ENCODE measurements around the gene MOCS3. TPM values are rescaled to one million over a fixed set of nuclear protein-coding genes. Genes with fewer than 3 reads are reported as not detected.

Gene MOCS3
- total RNA-seq = 5.0 and 5.5 TPM in 2 replicates
- long read RNA-seq, full-length matches to known transcripts = 53 of 53 reads
- long read RNA-seq, partial matches to known transcripts = 0 of 53 reads
- long read RNA-seq, other reads (novel, unspliced or antisense) = 0 of 53 reads

DNA sequence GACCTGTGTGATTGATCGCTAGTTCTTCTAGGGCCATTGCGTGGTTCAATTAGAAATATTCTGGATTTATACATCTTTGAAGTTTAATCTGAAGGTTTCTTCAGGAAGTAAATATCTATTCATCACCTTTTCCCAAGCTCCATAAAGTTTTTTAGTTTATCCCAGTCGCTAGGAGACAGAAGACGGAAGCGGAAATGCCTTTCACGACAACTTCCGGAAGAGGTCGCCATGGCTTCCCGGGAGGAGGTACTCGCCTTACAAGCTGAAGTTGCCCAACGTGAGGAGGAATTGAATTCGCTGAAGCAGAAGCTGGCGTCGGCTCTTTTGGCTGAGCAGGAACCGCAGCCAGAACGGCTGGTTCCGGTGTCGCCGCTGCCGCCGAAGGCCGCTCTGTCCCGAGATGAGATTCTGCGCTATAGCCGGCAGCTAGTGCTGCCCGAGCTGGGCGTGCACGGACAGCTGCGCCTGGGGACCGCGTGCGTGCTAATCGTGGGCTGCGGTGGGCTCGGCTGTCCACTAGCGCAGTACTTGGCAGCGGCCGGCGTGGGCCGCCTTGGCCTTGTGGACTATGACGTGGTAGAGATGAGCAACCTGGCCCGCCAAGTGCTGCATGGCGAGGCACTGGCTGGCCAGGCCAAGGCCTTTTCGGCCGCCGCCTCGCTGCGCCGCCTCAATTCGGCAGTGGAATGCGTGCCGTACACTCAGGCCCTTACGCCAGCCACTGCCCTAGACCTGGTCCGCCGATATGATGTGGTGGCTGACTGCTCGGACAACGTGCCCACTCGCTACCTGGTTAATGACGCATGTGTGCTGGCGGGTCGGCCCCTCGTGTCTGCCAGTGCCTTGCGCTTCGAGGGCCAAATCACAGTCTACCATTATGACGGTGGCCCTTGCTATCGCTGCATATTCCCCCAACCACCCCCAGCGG lies at the start of gene MOCS3:
Gene MOCS3, plus strand, starts transcription at position 204 of the 928 bp plus-strand sequence. Its CDS starts 25 bp downstream, at position 229.
- Mint-ChIP-seq H3K36me3 (ENCODE audit: unreplicated experiment) (peaks cover 23% of the 10 kb centered on the region), H3K9me3 (ENCODE audit: unreplicated experiment) (peaks cover 5% of the 10 kb centered on the region), H3K27me3 (ENCODE audit: unreplicated experiment) (no peaks in the 10 kb centered on the region), H3K27ac (ENCODE audit: unreplicated experiment) (peak within 1 kb of the TSS; percentile 100), H3K4me3 (ENCODE audit: unreplicated experiment) (peak within 1 kb of the TSS; percentile 91), H3K4me1 (ENCODE audit: unreplicated experiment) (peaks cover 45% of the 10 kb centered on the region)
- peak; percentile 90 for DNase-seq (ENCODE audit: extremely low spot score, unreplicated experiment)
- TF ChIP-seq CTCF (IDR thresholded peaks at IDR 0.05) = no peak

- peaks cover 8% of the 10 kb centered on the region for H3K36me3 Mint-ChIP-seq (ENCODE audit: unreplicated experiment)
- no peak for TF ChIP-seq CTCF (IDR thresholded peaks at IDR 0.05)
- H3K4me1 Mint-ChIP-seq (ENCODE audit: unreplicated experiment) = peaks cover 56% of the 10 kb centered on the region
- H3K4me3 Mint-ChIP-seq (ENCODE audit: unreplicated experiment) = no peak overlapping the region
- H3K9me3 Mint-ChIP-seq (ENCODE audit: unreplicated experiment) = no peaks in the 10 kb centered on the region
- DNase-seq (ENCODE audit: extremely low spot score, unreplicated experiment) = no peak
- peak overlapping the region; percentile 80 for H3K27ac Mint-ChIP-seq (ENCODE audit: unreplicated experiment)
- H3K27me3 Mint-ChIP-seq (ENCODE audit: unreplicated experiment) = no peaks in the 10 kb centered on the region
Observed at GRCh38 chr20:50909413-50909812, 49.2 kb upstream of the MOCS3 start.

GRCh38 chr20:50911030-50911429 lies 47.6 kb upstream of the MOCS3 start:
- TF ChIP-seq CTCF (IDR thresholded peaks at IDR 0.05) = no peak
- Mint-ChIP-seq H3K27me3 (ENCODE audit: unreplicated experiment) (no peaks in the 10 kb centered on the region), H3K9me3 (ENCODE audit: unreplicated experiment) (no peaks in the 10 kb centered on the region), H3K27ac (ENCODE audit: unreplicated experiment) (peak overlapping the region; percentile 80), H3K4me3 (ENCODE audit: unreplicated experiment) (peak overlapping the region; percentile 37), H3K4me1 (ENCODE audit: unreplicated experiment) (peaks cover 67% of the 10 kb centered on the region), H3K36me3 (ENCODE audit: unreplicated experiment) (peaks cover 8% of the 10 kb centered on the region)
- DNase-seq (ENCODE audit: extremely low spot score, unreplicated experiment) = no peak

DNA sequence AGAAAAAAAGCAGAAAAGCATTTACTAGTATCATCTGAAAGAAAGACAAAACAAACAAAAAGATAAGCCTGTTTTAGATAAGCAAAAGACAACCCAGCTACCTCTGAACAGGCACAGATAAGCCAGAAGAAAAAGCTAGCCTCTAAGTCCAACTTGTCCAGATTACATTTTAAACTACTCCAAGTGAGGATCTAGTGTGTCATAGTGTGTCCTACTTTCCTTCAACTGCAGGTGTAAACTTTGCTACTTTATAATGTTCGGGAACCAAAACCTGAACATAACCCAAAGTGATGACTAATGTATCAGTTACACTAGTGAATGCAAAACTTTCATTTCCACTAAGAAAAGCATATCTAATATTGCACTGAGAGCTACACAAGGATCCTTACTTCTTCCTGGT lies 46.9 kb upstream of the MOCS3 start:
- H3K4me1 Mint-ChIP-seq (ENCODE audit: unreplicated experiment) = peaks cover 70% of the 10 kb centered on the region
- no peak overlapping the region for H3K4me3 Mint-ChIP-seq (ENCODE audit: unreplicated experiment)
- H3K36me3 Mint-ChIP-seq (ENCODE audit: unreplicated experiment) = peaks cover 8% of the 10 kb centered on the region
- no peaks in the 10 kb centered on the region for H3K9me3 Mint-ChIP-seq (ENCODE audit: unreplicated experiment)
- no peak for TF ChIP-seq CTCF (IDR thresholded peaks at IDR 0.05)
- no peaks in the 10 kb centered on the region for H3K27me3 Mint-ChIP-seq (ENCODE audit: unreplicated experiment)
- no peak for DNase-seq (ENCODE audit: extremely low spot score, unreplicated experiment)
- peak overlapping the region; percentile 80 for H3K27ac Mint-ChIP-seq (ENCODE audit: unreplicated experiment)

GRCh38 chr20:50913690-50914375 lies 44.8 kb upstream of the MOCS3 start:
- Mint-ChIP-seq H3K27ac (ENCODE audit: unreplicated experiment) (peak overlapping the region; percentile 67), H3K36me3 (ENCODE audit: unreplicated experiment) (peaks cover 10% of the 10 kb centered on the region), H3K27me3 (ENCODE audit: unreplicated experiment) (no peaks in the 10 kb centered on the region), H3K4me3 (ENCODE audit: unreplicated experiment) (no peak overlapping the region), H3K9me3 (ENCODE audit: unreplicated experiment) (no peaks in the 10 kb centered on the region), H3K4me1 (ENCODE audit: unreplicated experiment) (peaks cover 82% of the 10 kb centered on the region)
- TF ChIP-seq CTCF (IDR thresholded peaks at IDR 0.05) = no peak
- no peak for DNase-seq (ENCODE audit: extremely low spot score, unreplicated experiment)
